SIG-M5 treated with dmso at 0.1 percent for 504 hours (cell line): ENCODE results near the gene MRPL42.
A peak's percentile ranks its signal among the peaks of the same experiment; 100 is the strongest.
"Not testable (repeated sequence)": the region's sequence is repeated elsewhere in the genome, so short reads cannot be mapped to it uniquely, and the experiment has no call there.

Source experiments
- DNase-seq: peaks from one replicate; lab custom pipeline; 2025; ENCODE audit not compliant: unreplicated experiment; lab: John Stamatoyannopoulos, UW

The MRPL42 gene

DNA sequence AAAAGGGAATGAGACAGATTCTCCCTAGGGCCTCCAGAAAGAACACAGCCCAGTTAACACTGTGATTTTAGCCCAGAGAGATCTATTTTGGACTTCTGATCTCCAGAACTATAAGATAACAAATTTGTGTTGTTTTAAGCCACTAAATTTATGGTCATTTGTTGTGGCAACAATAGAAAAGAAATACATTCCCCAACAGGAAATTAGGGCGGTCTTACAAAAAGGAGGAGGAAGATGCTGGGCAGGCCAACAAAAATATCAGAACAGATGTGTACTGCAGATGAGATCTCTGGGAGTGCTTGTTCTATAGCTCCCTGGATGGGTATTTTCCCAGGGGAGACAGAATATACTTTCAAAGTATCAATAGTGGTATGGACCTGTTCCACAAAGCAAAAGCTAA lies 73.2 kb downstream of the MRPL42 start:
- DNase-seq, result no peak

DNA sequence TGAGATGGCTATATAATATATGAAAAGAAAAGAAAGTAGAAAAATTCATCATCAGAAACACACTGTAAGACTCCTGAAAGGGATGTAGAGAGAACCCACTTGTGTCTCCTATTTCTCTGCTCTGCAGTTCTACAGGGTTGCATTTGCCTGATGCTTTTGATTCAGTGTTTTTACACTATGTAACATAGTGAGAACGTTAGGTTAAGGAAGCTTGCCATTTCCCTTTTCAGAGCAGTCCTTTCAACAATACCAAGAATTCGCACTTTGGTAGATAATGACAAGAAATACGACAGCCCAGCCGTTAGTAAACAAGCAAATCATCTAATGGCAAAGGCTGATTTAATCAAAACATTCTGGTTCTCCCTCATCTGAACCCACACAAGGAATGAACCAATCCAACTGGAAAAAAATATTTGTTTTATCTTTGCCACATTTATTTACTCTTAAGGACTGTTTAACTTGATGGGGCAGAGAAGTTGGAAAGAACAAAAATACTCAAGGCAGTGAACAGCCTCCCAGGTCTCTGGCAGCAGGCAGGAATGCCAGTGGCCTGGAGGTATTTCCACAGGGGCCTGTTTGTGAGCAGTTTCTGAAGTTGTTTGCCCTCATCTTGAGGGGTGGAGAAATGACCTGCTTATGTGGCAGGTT lies 74.4 kb downstream of the MRPL42 start:
- DNase-seq, result no peak

DNA sequence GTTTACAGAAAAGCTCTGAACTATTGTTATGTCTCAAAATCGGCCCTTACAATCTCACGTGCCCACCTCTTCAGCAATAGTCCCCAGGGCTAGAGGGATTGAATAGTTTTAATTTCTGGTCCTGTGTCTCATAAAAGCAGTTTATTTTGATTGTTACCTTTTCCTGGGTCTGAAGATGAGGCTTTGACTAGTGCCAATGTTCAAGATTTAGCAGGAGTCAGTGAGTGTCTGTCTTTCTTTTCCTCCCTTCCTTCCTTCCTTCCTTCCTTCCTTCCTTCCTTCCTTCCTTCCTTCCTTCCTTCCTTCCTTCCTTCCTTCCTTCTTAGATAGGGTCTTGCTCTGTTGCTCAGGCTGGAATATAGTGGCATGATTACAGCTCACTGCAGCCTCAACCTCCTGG lies 80.5 kb downstream of the MRPL42 start:
- no peak for DNase-seq

DNA sequence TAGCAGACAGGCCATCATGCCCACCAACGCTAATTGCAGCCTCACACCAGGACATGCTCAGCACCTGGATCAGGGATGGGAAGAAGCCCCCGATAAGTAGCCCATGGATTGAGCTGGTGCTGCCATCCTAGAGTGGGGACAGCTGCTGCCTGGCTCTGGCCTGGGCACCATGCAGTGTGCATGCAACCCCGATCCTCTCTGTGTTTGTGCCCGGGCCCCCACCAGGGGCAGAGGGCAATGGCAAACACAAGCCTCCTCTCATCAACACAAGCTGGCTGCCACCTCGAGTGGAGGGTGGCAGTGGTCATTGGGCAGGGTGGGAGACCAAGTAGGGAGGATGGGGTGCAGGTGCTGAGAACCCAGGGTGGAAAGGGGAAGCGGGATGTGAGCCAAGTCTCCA lies 81.9 kb downstream of the MRPL42 start:
- no peak for DNase-seq

DNA sequence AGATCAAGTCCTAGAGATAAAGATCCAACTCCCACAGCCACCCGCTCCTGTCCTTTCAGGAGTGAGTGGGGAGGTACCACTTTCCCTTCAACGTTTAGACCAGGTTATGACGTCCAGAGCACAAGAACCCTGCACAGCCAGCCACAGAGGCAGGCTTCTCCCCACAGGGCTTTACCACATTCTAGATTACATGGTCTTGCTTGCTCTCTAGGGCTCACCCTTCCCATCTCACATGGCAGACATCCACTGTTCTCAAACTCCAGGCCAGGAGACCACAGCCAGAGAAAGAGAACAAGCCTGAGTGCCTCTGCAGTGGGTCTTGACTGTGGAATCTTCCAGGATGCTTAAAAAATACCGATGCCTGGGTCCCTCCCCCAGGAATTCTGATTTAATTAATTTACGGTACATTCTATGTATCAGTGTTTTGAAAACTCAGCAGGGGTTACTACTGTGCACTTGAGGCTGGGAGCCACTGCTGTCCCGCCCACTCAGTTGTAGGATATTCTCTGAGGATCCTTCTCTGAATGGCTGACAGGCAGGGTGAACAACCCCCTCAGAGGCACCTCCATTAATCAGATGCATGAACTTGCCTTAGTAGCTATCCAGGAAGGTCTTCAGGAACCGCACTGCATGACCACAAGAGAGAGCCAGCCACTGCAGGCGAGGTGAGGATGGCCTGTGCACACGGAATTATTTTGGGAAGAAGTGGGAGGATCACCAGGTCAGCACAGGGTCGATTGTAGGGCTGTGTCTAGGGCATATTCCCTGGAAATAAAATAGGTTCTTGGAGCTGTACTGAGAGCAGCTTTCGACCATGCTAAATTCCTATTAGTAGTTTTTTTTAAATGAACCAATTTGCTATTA lies 83.7 kb downstream of the MRPL42 start:
- DNase-seq, result no peak

DNA sequence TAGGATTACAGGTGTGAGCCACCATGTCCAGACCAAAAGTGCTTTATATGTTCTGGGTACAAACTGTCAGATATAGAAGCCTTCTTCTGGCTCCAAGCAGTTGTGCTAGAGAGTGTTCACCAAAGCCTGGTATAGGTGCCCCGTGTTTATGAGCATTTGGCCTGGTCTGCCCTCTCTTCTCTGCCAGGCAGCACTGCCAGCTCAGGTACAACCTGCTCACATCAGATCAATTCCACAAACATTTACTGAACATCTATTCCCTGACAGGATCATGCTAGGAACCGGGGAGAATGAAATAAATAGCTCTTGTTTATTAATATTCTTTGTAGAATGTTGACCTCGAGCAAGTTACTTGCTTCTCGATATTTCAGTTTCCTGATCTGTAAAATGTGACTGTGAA lies 85.1 kb downstream of the MRPL42 start:
- no peak for DNase-seq

DNA sequence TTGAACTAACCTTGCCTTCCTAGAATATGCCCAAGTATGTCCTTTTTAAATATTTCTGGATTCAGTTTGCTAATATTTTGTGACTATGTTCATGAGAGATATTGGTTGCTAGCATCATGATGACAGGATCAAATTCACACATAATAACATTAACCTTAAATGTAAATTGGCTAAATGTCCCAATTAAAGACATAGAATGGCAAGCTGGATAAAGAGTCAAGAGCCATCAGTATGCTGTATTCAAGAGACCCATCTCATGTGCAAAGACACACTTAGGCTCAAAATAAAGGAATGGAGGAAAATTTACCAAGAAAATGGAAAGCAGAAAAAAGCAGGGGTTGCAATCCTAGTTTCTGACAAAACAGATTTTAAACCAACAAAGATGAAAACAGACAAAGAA lies 90.6 kb downstream of the MRPL42 start:
- DNase-seq, result not testable (repeated sequence)

DNA sequence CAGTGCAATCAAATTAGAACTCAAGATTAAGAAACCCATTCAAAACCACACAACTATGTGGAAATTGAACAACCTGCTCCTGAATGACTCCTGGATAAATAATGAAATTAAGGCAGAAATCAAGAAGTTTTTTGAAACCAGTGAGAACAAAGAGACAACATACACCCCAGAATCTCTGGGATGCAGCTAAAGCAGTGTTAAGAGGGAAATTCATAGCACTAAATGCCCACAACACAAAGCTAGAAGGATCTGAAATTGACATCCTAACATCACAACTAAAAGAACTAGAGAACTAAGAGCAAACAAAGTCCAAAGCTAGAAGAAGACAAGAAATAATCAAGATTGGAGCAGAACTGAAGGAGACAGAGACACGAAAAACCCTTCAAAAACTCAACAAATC lies 91.4 kb downstream of the MRPL42 start:
- not testable (repeated sequence) for DNase-seq

DNA sequence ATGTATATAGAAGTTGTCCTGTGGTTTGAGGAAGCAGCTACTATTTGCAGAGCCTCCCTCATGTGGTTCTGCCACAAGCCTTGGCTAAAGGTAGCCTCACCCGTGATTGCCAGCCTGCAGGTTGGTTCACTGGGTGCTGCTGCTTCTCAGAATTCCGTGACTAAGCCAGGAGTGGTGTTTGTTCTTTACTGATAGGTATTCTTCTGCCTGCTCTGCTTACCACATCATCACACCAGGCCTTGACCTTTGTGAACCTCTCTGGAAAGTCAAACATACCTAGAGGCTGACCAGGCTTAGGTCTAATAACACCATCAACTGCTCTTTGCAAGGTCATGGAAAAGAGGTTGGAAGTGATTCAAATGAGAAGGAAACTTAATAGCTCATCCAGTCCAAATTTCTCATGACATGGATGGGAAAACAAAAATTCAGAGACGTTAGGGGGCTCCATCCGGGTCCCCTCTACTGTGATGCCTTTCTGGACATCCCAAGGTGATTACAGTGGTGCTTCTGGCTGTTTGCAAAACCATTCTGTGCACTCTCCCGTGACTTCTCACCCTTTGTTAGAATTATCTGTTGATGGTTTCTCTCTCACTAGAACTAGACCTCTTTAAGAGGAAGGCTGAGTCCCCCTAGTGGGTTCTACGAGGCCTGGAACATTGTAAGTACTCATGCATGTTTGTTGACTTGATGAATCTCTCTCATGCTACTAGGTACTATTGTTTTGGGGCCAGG lies 96.7 kb downstream of the MRPL42 start:
- DNase-seq, result peak; percentile 51

DNA sequence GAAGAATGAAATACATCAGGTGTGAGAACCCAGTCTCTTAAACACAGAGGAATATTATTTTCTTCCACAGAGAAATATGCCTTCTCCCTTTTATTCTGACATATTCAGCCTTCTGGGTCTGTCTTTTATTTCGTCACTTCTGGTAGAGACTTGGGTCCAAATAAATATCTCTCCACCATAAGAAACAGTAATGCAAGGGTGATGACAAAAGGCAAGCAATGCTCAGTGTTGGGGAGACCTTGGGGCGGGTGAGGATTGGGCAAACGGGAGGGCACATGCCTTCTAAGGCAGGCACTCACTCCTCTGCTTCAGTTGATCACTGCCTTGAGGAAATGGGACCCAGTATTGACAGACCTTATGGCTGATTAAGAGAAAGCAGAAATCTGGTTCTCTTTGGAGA lies 98.4 kb downstream of the MRPL42 start:
- DNase-seq, result no peak
